PC-9 (cell line): ENCODE results near the gene CACNA1S. TPM values are rescaled to one million over a fixed set of nuclear protein-coding genes. Genes with fewer than 3 reads are reported as not detected.

Experiments used
- BruUV-seq: library from RNA; stranded (reverse); fragments of 400-500 nt; replicated peaks from 2 replicates; lab custom pipeline; 2021; lab: Mats Ljungman, UMichigan
- CTCF ChIA-PET: fragments of 300-600 bp; sonication (Branson Sonifier 250); formaldehyde crosslinking; loops from one replicate; lab custom pipeline; 2022; ENCODE audit warnings: antibody characterized with exemption; lab: Charles Lee
- POLR2A ChIA-PET: fragments of 300-600 bp; sonication (Branson Sonifier 250); formaldehyde crosslinking; loops from one replicate; lab custom pipeline; 2022; ENCODE audit warnings: antibody characterized with exemption; ENCODE audit not compliant: unreplicated experiment; lab: Charles Lee
- DNase-seq, 2 experiments: peaks; one replicate each; pipeline versions ENCODE4 v3.0.0 to v3.0.0-alpha.2; 2015 to 2022; ENCODE audit warnings: mixed read lengths in 1 of 2
- H2AFZ ChIP-seq: fragments of 200-600 bp; sonication (generic); 2 replicates; pipeline ENCODE4 v1.8.1; 2017; ENCODE audit warnings: antibody characterized with exemption
- H3F3A ChIP-seq: fragments of 200-600 bp; sonication (generic); 2 replicates; pipeline ENCODE4 v1.8.1; 2017; ENCODE audit warnings: antibody characterized with exemption, mild to moderate bottlenecking, low read depth; ENCODE audit not compliant: insufficient read depth
- H3K27ac ChIP-seq: fragments of 200-600 bp; sonication (generic); 2 replicates; pipeline ENCODE4 v1.6.1; 2016; ENCODE audit warnings: mixed run types
- H3K27me3 ChIP-seq: fragments of 200-600 bp; sonication (generic); 2 replicates; pipeline ENCODE4 v1.6.1; 2016; ENCODE audit warnings: low read depth, mixed run types; ENCODE audit not compliant: insufficient read depth
- H3K36me3 ChIP-seq: fragments of 200-600 bp; sonication (generic); 2 replicates; pipeline ENCODE4 v1.6.1; 2016; ENCODE audit warnings: low read depth, mixed run types
- H3K4me1 ChIP-seq: fragments of 200-600 bp; sonication (generic); replicated peaks from 2 replicates; pipeline ENCODE4 v1.6.1; 2016; ENCODE audit warnings: mixed run types; ENCODE audit not compliant: insufficient read depth
- H3K4me2 ChIP-seq: fragments of 200-600 bp; sonication (generic); 2 replicates; pipeline ENCODE4 v1.6.1; 2017; ENCODE audit warnings: mixed run types
- H3K4me3 ChIP-seq: fragments of 200-600 bp; sonication (generic); 2 replicates; pipeline ENCODE4 v1.6.1; 2016; ENCODE audit warnings: mixed run types
- H3K79me2 ChIP-seq: fragments of 200-600 bp; sonication (generic); 2 replicates; pipeline ENCODE4 v1.6.1; 2017; ENCODE audit warnings: low read depth, mixed run types
- H3K9me2 ChIP-seq: fragments of 200-600 bp; sonication (generic); 2 replicates; pipeline ENCODE4 v1.8.1; 2017; ENCODE audit warnings: mild to moderate bottlenecking; ENCODE audit not compliant: insufficient read depth
- H3K9me3 ChIP-seq: fragments of 200-600 bp; sonication (generic); 2 replicates; pipeline ENCODE4 v1.8.1; 2016; ENCODE audit warnings: low read depth; ENCODE audit not compliant: insufficient read depth
- H4K20me1 ChIP-seq: fragments of 200-600 bp; sonication (generic); 2 replicates; pipeline ENCODE4 v1.8.1; 2017; ENCODE audit not compliant: insufficient read depth
- CTCF ChIP-seq: fragments of 200-600 bp; sonication (generic); conservative IDR thresholded peaks from 2 replicates; pipeline ENCODE4 v1.6.1; 2017; ENCODE audit warnings: mixed run types, antibody characterized with exemption, mild to moderate bottlenecking, moderate library complexity
- EZH2 ChIP-seq: fragments of 200-600 bp; sonication (generic); IDR thresholded peaks from 2 replicates; pipeline ENCODE4 v1.8.0; 2017; ENCODE audit warnings: antibody characterized with exemption, low read depth
- intact Hi-C: fragments of 100-400 bp; cut with micrococcal nuclease; formaldehyde crosslinking; loops from one replicate; pipeline ENCODE4 v1.10.0; 2022; ENCODE audit not compliant: unreplicated experiment
- total RNA-seq: library from RNA; stranded (reverse); gene quantifications from 2 replicates; pipeline ENCODE4 v1.2.3, GENCODE V29; 2021

Gene CACNA1S
- total RNA-seq, 1 experiment from 2014 or later: not detected

GRCh38 chr1:200999667-201000066, 112.6 kb downstream of the CACNA1S start:
- H3K9me2 ChIP-seq: no peaks in the 10 kb centered on the region
- H3K4me3 ChIP-seq: no peak overlapping the region
- no peaks in the 10 kb centered on the region for H3K4me1 ChIP-seq
- H2AFZ ChIP-seq: no peak overlapping the region
- no peaks in the 10 kb centered on the region for H3K36me3 ChIP-seq
- H3K79me2 ChIP-seq: no peaks in the 10 kb centered on the region
- no peak overlapping the region for H3K4me2 ChIP-seq
- H4K20me1 ChIP-seq: no peaks in the 10 kb centered on the region
- intact Hi-C loops: no loop called here
- DNase-seq: no peak
- H3K27me3 ChIP-seq: no peaks in the 10 kb centered on the region
- H3K27ac ChIP-seq: no peak overlapping the region
- H3K9me3 ChIP-seq: no peaks in the 10 kb centered on the region
- ChIA-PET POLR2A (no interaction called here), CTCF (no interaction called here)
- TF ChIP-seq CTCF: no peak
- TF ChIP-seq EZH2: no peak
- H3F3A ChIP-seq: no peaks in the 10 kb centered on the region
- no TSS peak for BruUV-seq

GRCh38 chr1:200998323-200998722, 113.9 kb downstream of the CACNA1S start:
- intact Hi-C loops: no loop called here
- no peaks in the 10 kb centered on the region for H3K79me2 ChIP-seq
- H2AFZ ChIP-seq: no peak overlapping the region
- no peak overlapping the region for H3K4me3 ChIP-seq
- H3K9me2 ChIP-seq: no peaks in the 10 kb centered on the region
- no peak for TF ChIP-seq EZH2
- DNase-seq: no peak
- no peak overlapping the region for H3K27ac ChIP-seq
- no peaks in the 10 kb centered on the region for H4K20me1 ChIP-seq
- ChIA-PET POLR2A (no interaction called here), CTCF (no interaction called here)
- H3K36me3 ChIP-seq: no peaks in the 10 kb centered on the region
- no peaks in the 10 kb centered on the region for H3K27me3 ChIP-seq
- H3K4me2 ChIP-seq: no peak overlapping the region
- no TSS peak for BruUV-seq
- H3F3A ChIP-seq: no peaks in the 10 kb centered on the region
- no peaks in the 10 kb centered on the region for H3K4me1 ChIP-seq
- no peaks in the 10 kb centered on the region for H3K9me3 ChIP-seq

GRCh38 chr1:200992382-200993048, 119.7 kb downstream of the CACNA1S start:
- Histone ChIP-seq H3K36me3 (no peaks in the 10 kb centered on the region), H3K27me3 (no peaks in the 10 kb centered on the region)

More at GRCh38 chr1:200992382-200993048, 119.7 kb downstream of the CACNA1S start:
- no peaks in the 10 kb centered on the region for H3K9me3 ChIP-seq
- no peaks in the 10 kb centered on the region for H3K79me2 ChIP-seq
- TF ChIP-seq CTCF: no peak
- no peak for TF ChIP-seq EZH2
- H3K4me1 ChIP-seq: no peaks in the 10 kb centered on the region
- no TSS peak for BruUV-seq
- CTCF ChIA-PET: no interaction called here
- no peak overlapping the region for H3K4me2 ChIP-seq
- no peak overlapping the region for H3K27ac ChIP-seq
- no peaks in the 10 kb centered on the region for H3K9me2 ChIP-seq
- no peak overlapping the region for H2AFZ ChIP-seq
- H4K20me1 ChIP-seq: no peaks in the 10 kb centered on the region
- POLR2A ChIA-PET: no interaction called here
- H3F3A ChIP-seq: no peaks in the 10 kb centered on the region
- no peak overlapping the region for H3K4me3 ChIP-seq
- DNase-seq: no peak
- intact Hi-C loops: no loop called here
